ENCODE measurements around the gene RNASE11.
"Not testable (repeated sequence)": the region's sequence is repeated elsewhere in the genome, so short reads cannot be mapped to it uniquely, and the experiment has no call there.

The RNASE11 gene

DNA sequence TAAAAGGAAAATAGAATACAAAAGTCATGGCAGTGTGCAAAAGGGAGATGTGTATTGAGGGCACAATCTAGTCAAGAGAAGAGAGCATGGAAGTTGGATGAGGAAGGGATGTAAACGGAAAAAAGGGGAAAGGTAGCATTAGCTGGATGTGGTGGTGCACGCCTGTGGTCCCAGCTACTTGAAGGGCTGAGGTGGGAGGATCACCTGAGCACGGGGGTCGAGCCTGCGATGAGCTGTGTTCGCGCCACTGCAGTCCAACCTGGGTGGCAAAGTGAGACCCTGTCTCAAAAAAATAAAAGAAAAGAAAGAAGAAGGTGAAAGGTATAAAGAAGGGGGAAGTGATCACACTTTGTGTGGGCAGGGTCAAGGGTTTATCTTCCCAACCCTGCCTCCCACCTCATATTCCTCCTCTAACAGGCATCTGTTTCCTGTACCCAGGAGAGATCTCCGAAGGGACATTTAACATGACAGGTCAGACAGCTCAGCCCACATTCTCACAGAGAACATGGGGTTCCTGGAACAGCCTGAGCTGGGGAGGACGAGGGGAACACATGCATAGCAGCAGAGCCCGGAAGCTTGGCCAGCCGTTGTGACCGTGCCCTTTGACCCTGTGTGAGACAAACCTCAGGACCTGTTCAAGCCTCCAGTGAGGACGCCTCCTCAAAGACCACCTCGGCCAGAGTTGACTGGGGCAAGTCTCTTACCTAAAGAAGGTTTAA lies 8.9 kb downstream of the RNASE11 start:
- Histone ChIP-seq H3K9me3 (no peaks in the 10 kb centered on the region), H3K4me1 (no peaks in the 10 kb centered on the region), H3K4me3 (no peak overlapping the region), H3K27ac (no peak overlapping the region), H3K36me3 (no peaks in the 10 kb centered on the region), H3K27me3 (peaks cover 0 to 2% of the 10 kb centered on the region in 2 donors)
- no peak for DNase-seq
- no peak for TF ChIP-seq CTCF (IDR thresholded peaks at IDR 0.05)
- intact Hi-C loops (cut with DNase I; ENCODE audit: low total_unique reads), result no loop called here

GRCh38 chr14:20578325-20578724 lies 9.5 kb downstream of the RNASE11 start:
- Histone ChIP-seq H3K36me3 (no peaks in the 10 kb centered on the region), H3K4me3 (no peak overlapping the region), H3K9me3 (no peaks in the 10 kb centered on the region), H3K4me1 (no peaks in the 10 kb centered on the region), H3K27me3 (no peaks in the 10 kb centered on the region), H3K27ac (no peak overlapping the region)
- DNase-seq, result no peak
- no peak for TF ChIP-seq CTCF (IDR thresholded peaks at IDR 0.05)
- intact Hi-C loops (cut with DNase I; ENCODE audit: low total_unique reads), result no loop called here

DNA sequence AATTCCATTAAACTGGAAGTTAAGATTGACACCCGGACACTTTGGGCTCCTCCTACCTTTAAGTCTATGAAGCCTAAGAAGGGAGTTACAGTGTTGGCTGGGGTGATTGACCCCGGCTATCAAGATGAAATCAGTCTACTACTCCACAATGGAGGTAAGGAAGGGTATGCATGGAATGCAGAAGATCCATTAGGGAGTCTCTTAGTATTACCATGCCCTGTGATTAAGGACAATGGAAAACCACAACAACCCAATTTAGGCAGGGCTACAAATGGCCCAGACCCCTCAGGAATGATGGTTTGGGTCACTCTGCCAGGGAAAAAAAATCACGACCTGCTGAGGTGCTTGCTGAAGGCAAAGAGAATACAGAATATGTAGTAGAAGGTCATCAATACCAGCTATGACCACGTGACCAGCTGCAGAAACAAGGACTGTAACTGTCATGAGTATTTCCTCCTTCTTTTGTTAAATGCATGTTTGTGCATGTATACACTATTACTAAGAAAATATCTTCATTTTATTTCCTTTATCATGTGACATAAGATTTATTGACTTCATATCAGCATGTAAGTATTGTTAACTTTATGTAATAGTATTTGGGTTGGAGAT lies 15.3 kb downstream of the RNASE11 start:
- H3K36me3 ChIP-seq; H3K27ac ChIP-seq; DNase-seq; intact Hi-C loops (cut with DNase I; ENCODE audit: low total_unique reads); H3K4me1 ChIP-seq; H3K4me3 ChIP-seq; H3K27me3 ChIP-seq: not testable (repeated sequence)
- H3K9me3 ChIP-seq, result peaks cover 0 to 13% (median 0%) of the 10 kb centered on the region in 3 donors

- H3K4me1 ChIP-seq; DNase-seq; intact Hi-C loops (cut with DNase I; ENCODE audit: low total_unique reads); H3K27me3 ChIP-seq; H3K4me3 ChIP-seq; H3K36me3 ChIP-seq; H3K27ac ChIP-seq: not testable (repeated sequence)
- peaks cover 0 to 13% (median 0%) of the 10 kb centered on the region in 3 donors for H3K9me3 ChIP-seq
These were observed 17.1 kb downstream of the RNASE11 start for GRCh38 chr14:20570720-20571119.

DNA sequence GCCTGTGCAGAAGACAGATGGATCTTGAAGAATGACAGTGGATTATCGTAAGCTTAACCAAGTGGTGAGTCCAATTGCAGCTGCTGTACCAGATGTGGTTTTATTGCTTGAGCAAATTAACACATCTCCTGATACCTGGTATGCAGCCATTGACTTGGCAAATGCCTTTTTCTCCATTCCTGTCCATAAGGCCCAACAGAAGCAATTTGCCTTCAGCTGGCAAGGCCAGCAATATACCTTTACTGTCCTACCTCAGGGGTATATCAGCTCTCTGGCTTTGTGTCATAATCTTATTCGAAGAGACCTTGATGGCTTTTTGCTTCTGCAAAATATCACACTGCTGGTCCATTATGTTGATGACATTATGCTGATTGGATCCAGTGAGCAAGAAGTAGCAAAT lies 17.9 kb downstream of the RNASE11 start:
- H3K9me3 ChIP-seq, result peaks cover 0 to 13% (median 0%) of the 10 kb centered on the region in 3 donors
- H3K27ac ChIP-seq; DNase-seq; H3K36me3 ChIP-seq; H3K4me1 ChIP-seq; intact Hi-C loops (cut with DNase I; ENCODE audit: low total_unique reads); H3K27me3 ChIP-seq; H3K4me3 ChIP-seq: not testable (repeated sequence)

DNA sequence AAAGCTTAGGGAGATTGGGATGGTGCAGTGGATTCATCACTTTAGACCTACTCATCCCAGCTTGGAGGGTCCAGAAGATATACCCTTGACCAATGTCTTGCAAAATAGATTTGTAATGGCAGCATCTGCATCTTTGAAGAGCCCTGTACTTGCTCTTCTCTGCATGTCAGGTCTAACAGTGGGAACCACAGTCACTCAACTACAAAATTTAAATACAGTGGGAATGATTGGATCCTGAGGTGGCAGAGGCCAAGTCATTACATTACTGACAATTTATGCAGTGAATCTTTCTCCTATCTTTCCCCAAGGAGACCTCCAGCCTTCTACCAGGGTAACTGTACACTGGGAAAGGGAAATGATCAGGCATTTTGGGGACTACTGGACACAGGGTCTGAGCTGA lies 18.7 kb downstream of the RNASE11 start:
- intact Hi-C loops (cut with DNase I; ENCODE audit: low total_unique reads), result no loop called here
- Histone ChIP-seq H3K4me1 (no peaks in the 10 kb centered on the region), H3K36me3 (no peaks in the 10 kb centered on the region), H3K4me3 (no peak overlapping the region), H3K9me3 (peaks cover 0 to 13% (median 0%) of the 10 kb centered on the region in 3 donors), H3K27me3 (no peaks in the 10 kb centered on the region), H3K27ac (no peak overlapping the region)
- no peak for DNase-seq
- no peak for TF ChIP-seq CTCF (IDR thresholded peaks at IDR 0.05)

- no peak overlapping the region for H3K4me3 ChIP-seq
- peaks cover 0 to 13% (median 0%) of the 10 kb centered on the region in 3 donors for H3K9me3 ChIP-seq
- intact Hi-C loops (cut with DNase I; ENCODE audit: low total_unique reads), result no loop called here
- DNase-seq, result no peak
- no peaks in the 10 kb centered on the region for H3K36me3 ChIP-seq
- H3K27ac ChIP-seq, result no peak overlapping the region
- H3K4me1 ChIP-seq, result no peaks in the 10 kb centered on the region
- TF ChIP-seq CTCF (IDR thresholded peaks at IDR 0.05), result no peak
- no peaks in the 10 kb centered on the region for H3K27me3 ChIP-seq
These were observed 19.4 kb downstream of the RNASE11 start for GRCh38 chr14:20568393-20568792.

- H3K36me3 ChIP-seq; H3K4me3 ChIP-seq; DNase-seq; H3K27ac ChIP-seq; H3K27me3 ChIP-seq; intact Hi-C loops (cut with DNase I; ENCODE audit: low total_unique reads); H3K4me1 ChIP-seq: not testable (repeated sequence)
- H3K9me3 ChIP-seq, result peaks cover 0 to 13% (median 0%) of the 10 kb centered on the region in 3 donors
These were observed 20.6 kb downstream of the RNASE11 start for GRCh38 chr14:20567199-20567598.
